GM19193 (cell line): ENCODE results near the gene KAT2B.

ENCODE experiments used
- POLR2A ChIP-seq: IDR thresholded peaks from 4 replicates; pipeline ENCODE4 v1.6.1; 2011; ENCODE audit not compliant: insufficient read depth, insufficient read length; ENCODE audit errors: extremely low read depth

KAT2B gene

GRCh38 chr3:20071175-20071574 is 30.9 kb downstream of the KAT2B start:
- no peak for TF ChIP-seq POLR2A

DNA sequence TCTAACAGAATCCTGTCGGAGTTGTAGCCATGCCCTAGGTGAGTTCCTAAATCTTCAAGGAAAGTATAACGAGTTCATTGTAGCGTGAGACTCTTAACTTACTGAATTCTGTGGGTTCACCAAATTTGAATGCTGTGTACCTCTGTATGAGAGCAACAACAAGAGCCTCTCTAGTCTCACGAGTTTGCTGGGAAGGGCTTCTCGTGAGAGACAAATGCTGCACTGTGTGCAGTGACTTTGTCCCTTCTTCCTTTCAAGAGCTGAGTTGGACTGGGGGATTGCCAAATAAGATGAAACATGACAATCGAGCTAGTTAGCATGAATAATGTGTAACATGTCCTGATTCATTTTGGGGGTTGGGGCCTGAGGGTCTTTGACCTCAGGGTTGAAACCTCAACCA is 32.2 kb downstream of the KAT2B start:
- no peak for TF ChIP-seq POLR2A

DNA sequence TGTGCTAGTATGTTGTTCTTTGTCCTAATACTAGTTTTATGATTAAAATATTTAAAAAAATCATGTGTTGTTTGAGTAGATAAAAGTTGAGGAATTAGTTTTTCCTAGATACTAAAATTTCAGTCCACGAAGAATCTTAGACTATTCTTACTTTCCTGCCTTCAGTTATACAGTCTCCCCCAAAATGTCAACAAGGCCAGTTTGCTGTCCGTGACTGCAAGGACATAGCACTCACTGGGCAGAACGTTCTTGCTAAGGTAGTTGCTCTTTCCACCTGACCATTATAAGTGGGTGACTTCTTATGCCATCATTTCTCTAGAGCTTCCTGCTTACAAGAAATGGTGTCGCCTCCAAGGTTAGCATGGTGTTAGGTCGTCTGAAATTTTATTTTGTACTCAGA is 32.8 kb downstream of the KAT2B start:
- TF ChIP-seq POLR2A, result no peak

DNA sequence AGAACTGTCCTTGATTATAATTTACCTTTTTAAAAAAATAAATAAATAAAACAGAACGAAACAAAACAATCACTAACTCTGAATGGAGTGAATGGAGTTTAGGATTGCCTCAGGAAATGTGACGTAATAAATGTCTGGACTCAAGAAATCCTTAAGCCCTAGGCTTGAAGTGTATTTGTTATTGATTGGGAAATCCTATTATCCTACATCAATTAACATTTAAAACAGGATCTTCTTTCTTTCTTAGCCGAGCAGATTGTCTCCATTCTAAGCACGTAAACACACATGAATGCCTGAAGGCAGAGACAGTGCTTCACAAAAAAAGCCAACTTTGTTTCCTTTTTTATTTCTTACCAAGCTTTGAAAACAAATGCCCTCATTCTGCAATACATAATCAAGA is 33.4 kb downstream of the KAT2B start:
- TF ChIP-seq POLR2A, result no peak

GRCh38 chr3:20074226-20075063 is 34.2 kb downstream of the KAT2B start:
- TF ChIP-seq POLR2A, result no peak

DNA sequence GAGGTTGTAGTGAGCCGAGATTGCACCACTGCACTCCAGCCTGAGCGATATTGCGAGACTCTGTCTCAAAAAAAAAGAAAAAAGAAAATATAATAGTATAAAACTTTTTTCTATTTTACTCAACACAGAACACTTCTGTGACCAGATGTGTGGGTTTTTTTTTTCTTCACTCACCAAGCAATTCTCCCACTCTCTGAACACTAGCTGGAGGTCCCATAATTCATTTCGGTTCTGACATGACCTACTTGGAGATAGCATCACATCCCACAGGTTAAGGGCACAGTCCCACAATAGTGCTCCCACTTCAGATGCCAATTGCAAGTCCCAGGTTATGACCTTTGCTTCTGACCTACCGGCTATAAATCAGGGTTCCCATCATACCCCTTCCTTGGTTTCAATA is 35.0 kb downstream of the KAT2B start:
- TF ChIP-seq POLR2A, result no peak

- no peak for TF ChIP-seq POLR2A
Observed at GRCh38 chr3:20076296-20076997, 36.2 kb downstream of the KAT2B start.

- no peak for TF ChIP-seq POLR2A
Observed at GRCh38 chr3:20077068-20077467, 36.8 kb downstream of the KAT2B start.

DNA sequence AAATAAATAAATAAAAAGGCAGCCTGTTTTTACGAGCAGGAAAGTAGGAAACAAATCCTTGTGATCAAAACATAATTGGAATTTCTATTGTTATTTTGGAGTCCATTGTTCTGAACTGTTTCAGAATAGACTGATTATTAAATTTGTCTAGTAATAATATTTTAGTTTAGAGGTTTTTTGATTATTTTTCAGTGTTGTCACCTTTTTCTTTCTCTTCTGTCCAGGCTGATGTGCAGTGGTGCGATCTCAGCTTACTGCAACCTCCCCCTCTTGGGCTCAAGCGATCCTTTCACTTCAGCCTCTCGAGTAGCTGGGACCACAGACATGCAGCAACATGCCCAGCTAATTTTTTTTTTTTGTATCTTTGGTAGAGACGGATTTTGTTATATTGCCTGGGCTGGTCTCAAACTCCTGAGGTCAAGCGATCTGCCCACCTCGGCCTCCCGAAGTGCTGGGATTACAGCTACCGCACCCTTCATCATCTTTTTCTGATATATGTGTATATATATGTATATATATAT is 38.0 kb downstream of the KAT2B start:
- TF ChIP-seq POLR2A, result no peak

- no peak for TF ChIP-seq POLR2A
Observed at GRCh38 chr3:20079621-20080020, 39.4 kb downstream of the KAT2B start.

DNA sequence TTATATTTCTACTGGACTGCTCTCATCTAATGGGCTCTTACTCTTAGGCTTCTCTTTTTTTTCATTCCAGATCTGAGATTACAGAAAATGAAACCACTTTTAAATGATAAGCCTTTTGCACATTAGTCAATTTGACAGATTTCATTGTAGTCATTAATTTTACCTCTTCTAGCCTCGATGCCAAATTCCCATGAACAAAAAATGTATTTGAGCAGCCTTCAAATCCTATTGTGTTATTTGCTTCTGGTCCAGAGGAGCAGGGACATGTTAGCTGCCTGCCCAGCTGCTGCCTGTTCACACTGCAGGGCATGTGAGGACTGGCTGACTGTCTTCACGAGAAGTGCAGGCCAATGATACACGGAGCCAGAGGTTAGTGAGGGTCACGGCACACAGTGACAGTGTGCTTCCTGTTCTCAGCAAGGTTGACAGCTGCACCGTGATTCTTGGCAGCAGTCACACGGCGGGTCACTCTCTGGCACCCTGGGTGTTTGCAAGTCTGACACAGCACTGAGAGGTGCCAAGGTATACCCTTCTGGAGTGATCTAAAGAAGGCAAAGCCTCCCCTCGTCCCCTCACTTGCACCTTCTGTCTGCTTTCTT is 40.8 kb downstream of the KAT2B start:
- no peak for TF ChIP-seq POLR2A

GRCh38 chr3:20083253-20083652 is 43.0 kb downstream of the KAT2B start:
- no peak for TF ChIP-seq POLR2A

DNA sequence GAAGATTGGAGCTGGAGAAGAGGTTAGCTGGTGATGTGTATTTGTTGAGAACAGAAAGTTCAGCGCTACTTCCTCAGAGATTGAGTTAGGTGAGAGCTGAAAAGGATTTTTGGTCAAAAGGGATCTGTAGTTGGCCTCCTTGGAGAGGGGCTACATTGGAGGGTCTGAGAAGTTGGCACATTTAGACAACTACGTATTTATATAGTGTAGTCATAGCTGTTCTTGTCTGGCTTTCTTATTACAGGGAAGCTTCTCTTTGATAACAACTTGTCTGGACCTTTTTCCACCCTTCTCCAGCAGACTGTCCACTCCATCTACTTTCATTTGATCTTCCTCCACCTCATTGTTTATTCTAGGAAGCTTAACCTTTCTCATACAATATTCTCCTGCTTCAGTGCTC is 43.7 kb downstream of the KAT2B start:
- TF ChIP-seq POLR2A, result no peak

- TF ChIP-seq POLR2A, result no peak
Observed at GRCh38 chr3:20091331-20092047, 51.2 kb downstream of the KAT2B start.

GRCh38 chr3:20095470-20095869 is 55.2 kb downstream of the KAT2B start:
- TF ChIP-seq POLR2A, result no peak
